SK-N-MC (cell line): ENCODE results near the gene ORC6.

Experiments
- EZH2 ChIP-seq: fragments of 200-600 bp; sonication (generic); IDR thresholded peaks from one replicate; pipeline ENCODE4 v1.6.1; 2017; ENCODE audit warnings: antibody characterized with exemption
- FOXP2 ChIP-seq: optimal IDR thresholded peaks from 2 replicates; pipeline ENCODE3; 2011; ENCODE audit warnings: mild to moderate bottlenecking, moderate library complexity; ENCODE audit not compliant: insufficient read depth; ENCODE audit errors: extremely low read length, control extremely low read depth
- POLR2AphosphoS5 ChIP-seq: IDR thresholded peaks from 2 replicates; pipeline ENCODE4 v1.6.1; 2012; ENCODE audit warnings: mild to moderate bottlenecking, low read depth, low read length, borderline replicate concordance

DNA sequence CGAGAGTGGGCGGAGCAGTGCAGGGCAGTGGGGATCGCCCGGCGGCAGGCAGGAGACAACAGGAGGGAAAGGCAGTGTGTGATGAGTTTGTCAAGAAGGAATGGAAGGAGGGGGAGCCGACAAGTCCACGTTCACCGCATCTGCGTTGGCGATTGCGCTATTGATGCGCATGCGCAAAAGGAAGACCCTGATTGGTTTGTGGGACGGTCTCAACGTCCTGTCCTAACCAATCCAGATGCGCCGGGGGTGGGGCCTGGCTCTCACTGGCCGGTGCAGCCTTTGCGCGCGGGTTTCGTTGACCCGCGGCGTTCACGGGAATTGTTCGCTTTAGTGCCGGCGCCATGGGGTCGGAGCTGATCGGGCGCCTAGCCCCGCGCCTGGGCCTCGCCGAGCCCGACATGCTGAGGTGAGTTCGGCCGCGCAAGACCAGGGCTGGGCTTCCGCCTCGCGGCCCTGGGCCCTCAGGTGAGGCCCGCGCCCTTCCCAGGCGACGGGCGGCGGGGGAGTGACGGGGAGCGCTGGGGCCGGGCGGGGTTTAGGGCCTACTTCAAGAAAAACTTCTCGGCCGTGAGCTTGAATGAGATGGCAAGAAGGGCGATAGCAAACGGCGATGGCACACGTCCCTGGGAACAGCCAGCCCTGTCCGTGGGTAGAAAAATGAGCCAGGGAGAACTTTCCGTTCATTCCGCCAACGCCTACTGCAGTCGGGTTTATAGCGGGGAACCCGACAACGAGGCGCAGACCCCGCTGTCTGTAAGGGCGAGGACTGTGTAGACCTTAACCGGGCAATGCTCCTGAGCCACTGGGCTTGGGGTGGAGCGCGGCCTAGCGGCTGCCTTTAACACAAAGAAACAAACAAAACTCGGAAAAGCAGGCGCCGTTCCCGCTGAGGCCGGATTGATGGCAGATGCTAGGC is at the start of gene ORC6:
- TF ChIP-seq EZH2 (no peak), POLR2AphosphoS5 (peak; percentile 72; the same call in 1 of the 2 replicates), FOXP2 (no peak)
